Aorta (tissue), 5 donors: Measurements from ENCODE around the gene CACNA1H. TPM values are rescaled to one million over a fixed set of nuclear protein-coding genes. Genes with fewer than 3 reads are reported as not detected.

Experiments used
- ATAC-seq: fragments of 200-7000 bp; cut with Tn5 transposase; one replicate; pipeline ENCODE4 v1.9.1; 2022; ENCODE audit warnings: moderate library complexity; ENCODE audit not compliant: low FRiP score
- DNase-seq, 2 donors: peaks; one replicate each; pipeline ENCODE4 v3.0.0-alpha.2; 2020
- H3K27ac ChIP-seq, 2 donors: one replicate each; pipeline ENCODE4 v1.5.1; 2013; ENCODE audit warnings: low read length in 2 of 2, mild to moderate bottlenecking in 2 of 2, moderate library complexity in 2 of 2, control low read depth in 1 of 2, inconsistent platforms in 1 of 2, low read depth in 1 of 2
- H3K27me3 ChIP-seq, 2 donors: one replicate each; pipeline ENCODE4 v1.6.1; 2013; ENCODE audit warnings: control low read depth in 1 of 2, low read length in 1 of 2, mild to moderate bottlenecking in 1 of 2, moderate library complexity in 1 of 2; ENCODE audit not compliant: insufficient read depth in 2 of 2, control insufficient read depth in 1 of 2
- H3K36me3 ChIP-seq, 2 donors: one replicate each; pipeline ENCODE4 v1.6.1; 2013; ENCODE audit warnings: control low read depth in 1 of 2, low read length in 1 of 2, mild to moderate bottlenecking in 1 of 2; ENCODE audit not compliant: insufficient read depth in 2 of 2, control insufficient read depth in 1 of 2
- H3K4me1 ChIP-seq, 2 donors: one replicate each; pipeline ENCODE4 v1.6.1; 2013; ENCODE audit warnings: low read length in 2 of 2, control low read depth in 1 of 2, mild to moderate bottlenecking in 1 of 2, moderate library complexity in 1 of 2; ENCODE audit not compliant: insufficient read depth in 2 of 2, control insufficient read depth in 1 of 2
- H3K4me3 ChIP-seq, 2 donors: one replicate each; pipeline ENCODE4 v1.5.1; 2013; ENCODE audit warnings: low read length in 2 of 2, control low read depth in 1 of 2, mild to moderate bottlenecking in 1 of 2
- H3K9me3 ChIP-seq: one replicate; pipeline ENCODE4 v1.6.1; 2013; ENCODE audit warnings: mild to moderate bottlenecking, low read length; ENCODE audit not compliant: control insufficient read depth
- WGBS, 2 donors: extraction: QIAGEN DNeasy Blood & Tissue Kit; methylation state at CpG; one replicate each; pipeline ENCODE4 v1.1.7; 2013; 5-methylcytosine and 5-hydroxymethylcytosine counted together
- intact Hi-C, 2 donors: fragments of 100-400 bp; cut with DNase I; formaldehyde crosslinking; loops; one replicate each; pipeline versions ENCODE4 v1.14.2 to v1.15.0; 2022
- polyA plus RNA-seq, 2 donors: library from polyadenylated mRNA; stranded (reverse); fragments of 200-250 nt; gene quantifications; one replicate each; pipeline ENCODE4 v1.2.3, GENCODE V29; 2013
- total RNA-seq, 2 donors: library from RNA; stranded (reverse); fragmentation: NEBNext Ultra II Directional; extraction: Animal tissue kit (Norgen Biotek cat#: 25700); gene quantifications; one replicate each; pipeline ENCODE4 v1.2.1, GENCODE V29; 2021
- donor health status: healthy with polysubstance abuse.
- donor health status: Bipolar disorder and iron deficiency.
- donor health status: DM: no; HTN: no; CAD: no.
- donor health status: DM: no; HTN: no; CAD: no.
- donor health status: DM: yes; HTN: yes; CAD: no.

The CACNA1H gene
- total and polyA plus RNA-seq, 4 donors: 1.3 to 17.8 (median 9.8) TPM

- Histone ChIP-seq H3K4me3 (no peak overlapping the region), H3K27me3 (no peaks in the 10 kb centered on the region), H3K36me3 (no peaks in the 10 kb centered on the region), H3K27ac (no peak overlapping the region), H3K4me1 (no peaks in the 10 kb centered on the region), H3K9me3 (no peaks in the 10 kb centered on the region)
- ATAC-seq (no peak), DNase-seq (no peak)
- intact Hi-C loops: loop anchor here in 1 of 2 donors (10.0 kb wide), 1 partner anchor 47 kb away; no protein-coding TSS in a partner anchor
- WGBS, 2 donors: 91 to 93% methylated on average over 44 to 49 of the region's 49 CpGs
Measured at GRCh38 chr16:1218061-1218929, 65.4 kb downstream of the CACNA1H start.

- DNase-seq: no peak
- intact Hi-C loops: loop anchor here in 1 of 2 donors (10.0 kb wide), 1 partner anchor 46 kb away; no protein-coding TSS in a partner anchor
- no peaks in the 10 kb centered on the region for H3K36me3 ChIP-seq
Measured at GRCh38 chr16:1218930-1219611, 66.2 kb downstream of the CACNA1H start.

GRCh38 chr16:1220098-1220728, 67.3 kb downstream of the CACNA1H start:
- ATAC-seq: no peak
- intact Hi-C loops: no loop called here
- H3K4me3 ChIP-seq: no peak overlapping the region

More at GRCh38 chr16:1218930-1219611, 66.2 kb downstream of the CACNA1H start:
- WGBS, 2 donors: 88 to 90% methylated on average over 23 to 24 of the region's 24 CpGs
- Histone ChIP-seq H3K27ac (no peak overlapping the region), H3K4me3 (no peak overlapping the region), H3K4me1 (no peaks in the 10 kb centered on the region), H3K9me3 (no peaks in the 10 kb centered on the region), H3K27me3 (no peaks in the 10 kb centered on the region)
- no peak for ATAC-seq

GRCh38 chr16:1220841-1221627, 68.1 kb downstream of the CACNA1H start:
- H3K9me3 ChIP-seq: no peaks in the 10 kb centered on the region
- H3K27ac ChIP-seq: no peak overlapping the region
- intact Hi-C loops: no loop called here
- DNase-seq (no peak), ATAC-seq (no peak)
- H3K4me1 ChIP-seq: no peaks in the 10 kb centered on the region
- 87 to 91% methylated on average over 47 to 48 of the region's 48 CpGs for WGBS, 2 donors
- H3K36me3 ChIP-seq: no peaks in the 10 kb centered on the region
- no peak overlapping the region for H3K4me3 ChIP-seq
- no peaks in the 10 kb centered on the region for H3K27me3 ChIP-seq

More at GRCh38 chr16:1220098-1220728, 67.3 kb downstream of the CACNA1H start:
- WGBS, 2 donors: 93 to 94% methylated on average over 45 to 55 of the region's 55 CpGs
- DNase-seq: no peak
- Histone ChIP-seq H3K36me3 (no peaks in the 10 kb centered on the region), H3K4me1 (no peaks in the 10 kb centered on the region), H3K27ac (no peak overlapping the region), H3K9me3 (no peaks in the 10 kb centered on the region), H3K27me3 (no peaks in the 10 kb centered on the region)

GRCh38 chr16:1221628-1222552, 69.0 kb downstream of the CACNA1H start:
- no peak for DNase-seq
- Histone ChIP-seq H3K27me3 (no peaks in the 10 kb centered on the region), H3K9me3 (no peaks in the 10 kb centered on the region), H3K36me3 (no peaks in the 10 kb centered on the region), H3K4me3 (no peak overlapping the region), H3K27ac (no peak overlapping the region), H3K4me1 (no peaks in the 10 kb centered on the region)
- ATAC-seq: no peak
- intact Hi-C loops: no loop called here
- 81 to 86% methylated on average over 40 of the region's 40 CpGs for WGBS, 2 donors

- no peak overlapping the region for H3K27ac ChIP-seq
- intact Hi-C loops: no loop called here
- DNase-seq: no peak
- H3K4me1 ChIP-seq: no peaks in the 10 kb centered on the region
- H3K36me3 ChIP-seq: no peaks in the 10 kb centered on the region
- no peaks in the 10 kb centered on the region for H3K9me3 ChIP-seq
- ATAC-seq: no peak
- 79% methylated on average over 25 of the region's 25 CpGs for WGBS, 2 donors
- H3K27me3 ChIP-seq: no peaks in the 10 kb centered on the region
- no peak overlapping the region for H3K4me3 ChIP-seq
Measured at GRCh38 chr16:1222553-1223354, 69.8 kb downstream of the CACNA1H start.
